Gastroesophageal sphincter (tissue), 3 donors: ENCODE measurements around the gene COL6A3.

Experiments used
- CTCF ChIP-seq, 4 experiments: fragments of 200-600 bp in 2 of 4; fragments of 450-650 bp in 2 of 4; sonication (generic) in 1 of 4; IDR thresholded peaks; one replicate each; pipeline ENCODE4 v1.5.1; 2017 to 2019; ENCODE audit warnings: antibody characterized with exemption in 4 of 4, mild to moderate bottlenecking in 2 of 4, moderate library complexity in 2 of 4
- EP300 ChIP-seq: sonication (generic); formaldehyde crosslinking; IDR thresholded peaks from one replicate; pipeline ENCODE4 v1.6.1; 2017; ENCODE audit warnings: antibody characterized with exemption, mild to moderate bottlenecking
- POLR2A ChIP-seq, 2 donors: fragments of 450-650 bp; IDR thresholded peaks; one replicate each; pipeline ENCODE4 v1.6.1; 2017; ENCODE audit warnings: antibody characterized with exemption in 2 of 2, mild to moderate bottlenecking in 2 of 2, moderate library complexity in 1 of 2
- POLR2AphosphoS5 ChIP-seq: sonication (generic); formaldehyde crosslinking; IDR thresholded peaks from one replicate; pipeline ENCODE4 v1.6.1; 2017; ENCODE audit warnings: antibody characterized with exemption

GRCh38 chr2:237280229-237280628, 133.7 kb downstream of the COL6A3 start:
- no peak for TF ChIP-seq CTCF (IDR thresholded peaks at IDR 0.05)
- TF ChIP-seq POLR2A (IDR thresholded peaks at IDR 0.05), result no peak
- no peak for TF ChIP-seq POLR2AphosphoS5
- no peak for TF ChIP-seq EP300
